GM06990 (cell line): Measurements from ENCODE around the gene ARIH2.
A peak's percentile ranks its signal among the peaks of the same experiment; 100 is the strongest.

Experiments
- DNase-seq: peaks from one replicate; pipeline ENCODE4 v3.0.0-alpha.2; 2011; ENCODE audit not compliant: insufficient read length; ENCODE audit errors: extremely low read depth
- H3K27me3 ChIP-seq: replicated peaks from 2 replicates; pipeline ENCODE4 v1.6.0; 2011; ENCODE audit warnings: low read length; ENCODE audit not compliant: control insufficient read depth, insufficient read depth
- H3K36me3 ChIP-seq: 2 replicates; pipeline ENCODE4 v1.5.1; 2011; ENCODE audit warnings: low read length; ENCODE audit not compliant: control insufficient read depth, insufficient read depth
- H3K4me3 ChIP-seq: replicated peaks from 2 replicates; pipeline ENCODE4 v1.5.1; 2011; ENCODE audit warnings: low read depth, mild to moderate bottlenecking, control low read depth, low read length
- CTCF ChIP-seq: IDR thresholded peaks from 2 replicates; pipeline ENCODE4 v1.5.1; 2011; ENCODE audit warnings: low read length, control low read depth, mild to moderate bottlenecking, inconsistent platforms; ENCODE audit not compliant: insufficient read depth, poor library complexity, severe bottlenecking

ARIH2 gene

GRCh38 chr3:49017971-49018706, 99.5 kb downstream of the ARIH2 start, which contains the start of gene DALRD3:
Gene DALRD3 (minus strand): TSS chr3:49018580. CDS start chr3:49018564, 16 bp downstream.
- Histone ChIP-seq H3K36me3 (peaks cover 30% of the 10 kb centered on the region), H3K27me3 (no peaks in the 10 kb centered on the region), H3K4me3 (peak within 1 kb of the TSS; percentile 95)
- no peak for TF ChIP-seq CTCF
- DNase-seq: peak; percentile 81

DNA sequence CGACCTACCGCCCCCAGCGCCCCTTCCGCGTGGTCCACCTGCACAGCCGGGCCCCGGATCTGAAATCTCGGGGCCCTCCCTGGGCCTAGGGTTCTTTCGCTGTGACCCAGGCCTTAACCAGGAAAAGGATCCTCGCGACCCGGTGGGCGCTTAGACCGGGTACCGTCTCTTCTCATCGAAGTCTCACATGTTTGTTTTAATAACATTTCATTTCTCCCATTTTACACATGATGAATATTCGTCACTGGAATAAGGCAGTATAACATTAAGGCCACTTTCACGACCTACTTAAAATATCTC, 100.0 kb downstream of the ARIH2 start:
- no peaks in the 10 kb centered on the region for H3K27me3 ChIP-seq
- no peak for TF ChIP-seq CTCF
- peaks cover 28% of the 10 kb centered on the region for H3K36me3 ChIP-seq
- H3K4me3 ChIP-seq: peak overlapping the region; percentile 95
- no peak for DNase-seq

DNA sequence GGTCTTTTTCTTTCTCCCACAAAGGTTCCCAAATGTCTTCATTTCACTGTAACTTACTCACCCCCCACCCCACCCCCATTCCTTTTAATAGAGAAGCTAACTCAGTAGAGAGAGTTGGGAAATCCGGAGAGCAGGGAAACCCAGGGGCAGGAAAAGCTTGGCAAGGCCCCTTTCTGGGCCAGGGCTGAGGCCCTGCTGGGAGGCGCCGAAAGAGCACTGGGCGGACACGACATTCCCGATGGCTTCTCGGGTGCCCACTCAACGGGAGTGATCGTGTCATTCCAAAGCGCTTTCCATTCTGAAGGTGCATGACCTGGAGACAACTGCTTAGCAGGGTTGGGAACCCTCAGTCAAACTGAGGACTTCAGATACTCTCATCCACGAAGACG, 101.3 kb downstream of the ARIH2 start:
- no peak for DNase-seq
- Histone ChIP-seq H3K36me3 (peaks cover 27% of the 10 kb centered on the region), H3K4me3 (peak overlapping the region; percentile 95), H3K27me3 (no peaks in the 10 kb centered on the region)
- no peak for TF ChIP-seq CTCF

- DNase-seq: peak; percentile 68
- Histone ChIP-seq H3K36me3 (peaks cover 27% of the 10 kb centered on the region), H3K27me3 (no peaks in the 10 kb centered on the region), H3K4me3 (peak overlapping the region; percentile 95)
- no peak for TF ChIP-seq CTCF
Observed at GRCh38 chr3:49020330-49021212, 101.9 kb downstream of the ARIH2 start.

DNA sequence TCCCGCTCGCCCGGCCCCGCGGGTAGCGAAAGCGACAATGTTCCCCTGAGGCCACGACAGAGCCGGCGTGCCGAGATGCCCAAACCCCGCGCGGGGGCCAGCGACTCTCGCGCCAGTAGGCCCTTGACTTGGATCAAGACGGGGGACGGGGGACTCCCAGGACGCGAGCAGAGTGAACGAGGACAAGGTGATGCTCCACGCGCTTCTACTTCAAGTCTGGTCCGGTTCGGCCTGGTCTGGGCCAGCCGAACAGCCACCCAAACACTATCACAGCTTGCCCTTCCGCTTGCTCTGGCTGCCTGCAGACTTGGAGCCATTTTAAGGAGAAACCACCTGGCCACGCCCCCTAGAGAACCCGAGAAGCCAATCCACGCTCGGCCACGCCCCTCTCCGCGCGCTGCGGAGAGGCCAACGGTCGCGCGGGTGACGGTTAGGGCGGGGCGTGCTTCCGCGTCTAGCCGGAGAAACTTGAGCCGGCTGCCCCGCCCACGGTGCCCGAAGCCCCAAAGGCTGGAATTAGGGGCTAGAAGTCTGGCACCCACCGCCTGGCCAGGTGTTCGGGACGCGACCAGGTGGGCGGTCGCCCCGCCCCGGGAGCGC, 102.7 kb downstream of the ARIH2 start:
- Histone ChIP-seq H3K36me3 (peaks cover 24% of the 10 kb centered on the region), H3K27me3 (no peaks in the 10 kb centered on the region), H3K4me3 (peak overlapping the region; percentile 95)
- TF ChIP-seq CTCF: no peak
- peak; percentile 99 for DNase-seq
